IPS-20b (cell line): ENCODE measurements around the gene SPATA32.
A peak's percentile ranks its signal among the peaks of the same experiment; 100 is the strongest.

Experiments
- H3K27ac ChIP-seq: one replicate; pipeline ENCODE4 v1.5.1; 2013; ENCODE audit warnings: low read length
- H3K27me3 ChIP-seq: 2 replicates; pipeline ENCODE4 v1.6.1; 2013; ENCODE audit warnings: mild to moderate bottlenecking, low read length, inconsistent platforms; ENCODE audit not compliant: insufficient read depth
- H3K36me3 ChIP-seq: 2 replicates; pipeline ENCODE4 v1.6.1; 2013; ENCODE audit warnings: low read depth, mild to moderate bottlenecking, inconsistent platforms, low read length, moderate library complexity; ENCODE audit not compliant: insufficient read depth
- H3K4me1 ChIP-seq: 2 replicates; pipeline ENCODE4 v1.6.1; 2013; ENCODE audit warnings: mild to moderate bottlenecking, control low read depth, inconsistent platforms, low read length, moderate library complexity; ENCODE audit not compliant: insufficient read depth
- H3K4me3 ChIP-seq: 2 replicates; pipeline ENCODE4 v1.5.1; 2013; ENCODE audit warnings: mild to moderate bottlenecking, low read length, inconsistent platforms
- H3K9ac ChIP-seq: 2 replicates; pipeline ENCODE4 v1.6.1; 2013; ENCODE audit warnings: low read depth, mild to moderate bottlenecking, inconsistent platforms, low read length, moderate library complexity
- H3K9me3 ChIP-seq: 2 replicates; pipeline ENCODE4 v1.6.1; 2013; ENCODE audit warnings: mild to moderate bottlenecking, low read depth, low read length, inconsistent platforms; ENCODE audit not compliant: insufficient read depth

The SPATA32 gene

GRCh38 chr17:45266372-45266926, 4.6 kb upstream of the SPATA32 start:
- Histone ChIP-seq H3K4me1 (peaks cover 4% of the 10 kb centered on the region; the same call in 1 of the 2 replicates), H3K36me3 (peaks cover 33% of the 10 kb centered on the region), H3K4me3 (no peak overlapping the region), H3K27ac (no peak overlapping the region), H3K9ac (no peak overlapping the region), H3K27me3 (peaks cover 11% of the 10 kb centered on the region), H3K9me3 (no peaks in the 10 kb centered on the region)

- Histone ChIP-seq H3K36me3 (peaks cover 33% of the 10 kb centered on the region), H3K9me3 (no peaks in the 10 kb centered on the region), H3K27me3 (peaks cover 17% of the 10 kb centered on the region), H3K4me1 (peaks cover 7% of the 10 kb centered on the region; the same call in 1 of the 2 replicates), H3K9ac (no peak overlapping the region), H3K27ac (no peak overlapping the region), H3K4me3 (no peak overlapping the region)
Measured at GRCh38 chr17:45265821-45266220, 3.9 kb upstream of the SPATA32 start.

- H3K9me3 ChIP-seq = no peaks in the 10 kb centered on the region
- peaks cover 25% of the 10 kb centered on the region for H3K36me3 ChIP-seq
- H3K4me3 ChIP-seq = no peak overlapping the region
- H3K4me1 ChIP-seq = peaks cover 7% of the 10 kb centered on the region; the same call in 1 of the 2 replicates
- H3K9ac ChIP-seq = no peak overlapping the region
- H3K27me3 ChIP-seq = peaks cover 25% of the 10 kb centered on the region
- no peak overlapping the region for H3K27ac ChIP-seq
Measured at GRCh38 chr17:45264988-45265387, 3.1 kb upstream of the SPATA32 start.

- Histone ChIP-seq H3K27me3 (peaks cover 27% of the 10 kb centered on the region), H3K4me1 (peaks cover 7% of the 10 kb centered on the region; the same call in 1 of the 2 replicates), H3K9me3 (no peaks in the 10 kb centered on the region), H3K27ac (no peak overlapping the region), H3K36me3 (peaks cover 20% of the 10 kb centered on the region), H3K9ac (no peak overlapping the region), H3K4me3 (no peak overlapping the region)
Measured at GRCh38 chr17:45264430-45264829, 2.5 kb upstream of the SPATA32 start.

GRCh38 chr17:45263477-45263860, 1.6 kb upstream of the SPATA32 start:
- H3K27ac ChIP-seq = no peak overlapping the region
- no peaks in the 10 kb centered on the region for H3K9me3 ChIP-seq
- H3K27me3 ChIP-seq = peaks cover 27% of the 10 kb centered on the region
- H3K9ac ChIP-seq = no peak overlapping the region
- peaks cover 7% of the 10 kb centered on the region; the same call in 1 of the 2 replicates for H3K4me1 ChIP-seq
- H3K4me3 ChIP-seq = no peak overlapping the region
- peaks cover 10% of the 10 kb centered on the region for H3K36me3 ChIP-seq

GRCh38 chr17:45262516-45263476, 902 bp upstream of the SPATA32 start:
- Histone ChIP-seq H3K27ac (no peak overlapping the region), H3K4me3 (peak overlapping the region; percentile 58), H3K9me3 (no peaks in the 10 kb centered on the region), H3K27me3 (peaks cover 29% of the 10 kb centered on the region), H3K9ac (peak overlapping the region; percentile 46; the same call in 1 of the 2 replicates), H3K36me3 (peaks cover 8% of the 10 kb centered on the region), H3K4me1 (peaks cover 7% of the 10 kb centered on the region; the same call in 1 of the 2 replicates)

GRCh38 chr17:45260204-45260783, 1.6 kb downstream of the SPATA32 start:
- no peak overlapping the region for H3K27ac ChIP-seq
- no peak overlapping the region for H3K9ac ChIP-seq
- H3K36me3 ChIP-seq = no peaks in the 10 kb centered on the region; the same call in 1 of the 2 replicates
- H3K27me3 ChIP-seq = peaks cover 32% of the 10 kb centered on the region
- H3K4me1 ChIP-seq = peaks cover 7% of the 10 kb centered on the region; the same call in 1 of the 2 replicates
- no peak overlapping the region for H3K4me3 ChIP-seq
- no peaks in the 10 kb centered on the region for H3K9me3 ChIP-seq

GRCh38 chr17:45258981-45259380, 2.9 kb downstream of the SPATA32 start:
- H3K4me3 ChIP-seq = no peak overlapping the region
- no peak overlapping the region for H3K9ac ChIP-seq
- H3K36me3 ChIP-seq = no peaks in the 10 kb centered on the region
- peaks cover 7% of the 10 kb centered on the region; the same call in 1 of the 2 replicates for H3K4me1 ChIP-seq
- H3K27me3 ChIP-seq = peaks cover 32% of the 10 kb centered on the region
- H3K27ac ChIP-seq = no peak overlapping the region
- H3K9me3 ChIP-seq = no peaks in the 10 kb centered on the region

GRCh38 chr17:45257115-45257514, 4.8 kb downstream of the SPATA32 start:
- Histone ChIP-seq H3K9me3 (no peaks in the 10 kb centered on the region), H3K27me3 (peaks cover 23% of the 10 kb centered on the region), H3K36me3 (no peaks in the 10 kb centered on the region), H3K27ac (no peak overlapping the region), H3K9ac (no peak overlapping the region), H3K4me1 (peaks cover 4% of the 10 kb centered on the region; the same call in 1 of the 2 replicates), H3K4me3 (no peak overlapping the region)

- H3K36me3 ChIP-seq = no peaks in the 10 kb centered on the region
- H3K9ac ChIP-seq = no peak overlapping the region
- peaks cover 20% of the 10 kb centered on the region for H3K27me3 ChIP-seq
- H3K4me3 ChIP-seq = no peak overlapping the region
- peaks cover 2% of the 10 kb centered on the region; the same call in 1 of the 2 replicates for H3K4me1 ChIP-seq
- no peak overlapping the region for H3K27ac ChIP-seq
- no peaks in the 10 kb centered on the region for H3K9me3 ChIP-seq
Measured at GRCh38 chr17:45256114-45256966, 5.6 kb downstream of the SPATA32 start.

GRCh38 chr17:45255358-45255757, 6.5 kb downstream of the SPATA32 start:
- H3K4me3 ChIP-seq = no peak overlapping the region
- no peak overlapping the region for H3K9ac ChIP-seq
- no peaks in the 10 kb centered on the region for H3K9me3 ChIP-seq
- peaks cover 2% of the 10 kb centered on the region; the same call in 1 of the 2 replicates for H3K36me3 ChIP-seq
- H3K27me3 ChIP-seq = peaks cover 10% of the 10 kb centered on the region
- H3K27ac ChIP-seq = no peak overlapping the region
- H3K4me1 ChIP-seq = no peaks in the 10 kb centered on the region; the same call in 1 of the 2 replicates
